IPS-NIHi7 (cell line): ENCODE results near the gene KIF26B.
"Not testable (repeated sequence)": the region's sequence is repeated elsewhere in the genome, so short reads cannot be mapped to it uniquely, and the experiment has no call there.

Experiments
- DNase-seq: peaks from one replicate; pipeline ENCODE4 v3.0.0; 2012; ENCODE audit warnings: mixed read lengths; ENCODE audit errors: extremely low spot score

The KIF26B gene

GRCh38 chr1:245648749-245649522 is 494.2 kb downstream of the KIF26B start:
- DNase-seq = peak; percentile 71

GRCh38 chr1:245649666-245650065 is 494.9 kb downstream of the KIF26B start:
- no peak for DNase-seq

- DNase-seq = no peak
These were observed 495.7 kb downstream of the KIF26B start for GRCh38 chr1:245650441-245650960.

GRCh38 chr1:245651093-245651492 is 496.3 kb downstream of the KIF26B start:
- no peak for DNase-seq

- DNase-seq = no peak
These were observed 497.3 kb downstream of the KIF26B start for GRCh38 chr1:245652116-245652515.

- DNase-seq = no peak
These were observed 498.1 kb downstream of the KIF26B start for GRCh38 chr1:245652660-245653427.

- DNase-seq = peak; percentile 47
These were observed 499.8 kb downstream of the KIF26B start for GRCh38 chr1:245654460-245655050.

GRCh38 chr1:245656189-245656717 is 501.5 kb downstream of the KIF26B start:
- DNase-seq = no peak

- DNase-seq = no peak
These were observed 502.6 kb downstream of the KIF26B start for GRCh38 chr1:245657371-245657770.

GRCh38 chr1:245663373-245663772 is 508.6 kb downstream of the KIF26B start:
- no peak for DNase-seq

GRCh38 chr1:245663841-245664240 is 509.1 kb downstream of the KIF26B start:
- no peak for DNase-seq

GRCh38 chr1:245666412-245666811 is 511.6 kb downstream of the KIF26B start:
- no peak for DNase-seq

GRCh38 chr1:245671349-245671748 is 516.6 kb downstream of the KIF26B start:
- DNase-seq = no peak

- no peak for DNase-seq
These were observed 517.4 kb downstream of the KIF26B start for GRCh38 chr1:245671966-245672767.

- not testable (repeated sequence) for DNase-seq
These were observed 518.3 kb downstream of the KIF26B start for GRCh38 chr1:245672836-245673656.

GRCh38 chr1:245673881-245674414 is 519.2 kb downstream of the KIF26B start:
- DNase-seq = no peak

GRCh38 chr1:245677461-245678240 is 522.9 kb downstream of the KIF26B start:
- DNase-seq = no peak

GRCh38 chr1:245678860-245679411 is 524.2 kb downstream of the KIF26B start:
- no peak for DNase-seq
